Neural cell (in vitro differentiated cells): Measurements from ENCODE around the gene DNAJC13. TPM values are rescaled to one million over a fixed set of nuclear protein-coding genes. Genes with fewer than 3 reads are reported as not detected.

Experiments
- H2AFZ ChIP-seq: fragments of 200-600, 300-800 bp; sonication (generic), shearing (Covaris generic); 2 replicates; pipeline ENCODE4 v1.6.0; 2014; ENCODE audit warnings: low read depth, mild to moderate bottlenecking, antibody characterized with exemption, low read length, moderate library complexity
- H3F3A ChIP-seq: fragments of 200-600 bp; shearing (Covaris generic); 2 replicates; pipeline ENCODE4 v1.6.1; 2016; ENCODE audit warnings: mild to moderate bottlenecking, moderate library complexity, mixed read lengths, antibody characterized with exemption, low read length; ENCODE audit not compliant: insufficient read depth, poor library complexity, severe bottlenecking
- H3K27ac ChIP-seq: fragments of 200-600, 300-800 bp; sonication (generic), shearing (Covaris generic); 2 replicates; pipeline ENCODE4 v1.5.1; 2014; ENCODE audit warnings: mild to moderate bottlenecking, low read length, moderate library complexity
- H3K27me3 ChIP-seq: fragments of 300-800, 200-600 bp; sonication (generic), shearing (Covaris generic); 2 replicates; pipeline ENCODE4 v1.6.0; 2014; ENCODE audit warnings: mild to moderate bottlenecking, low read depth, low read length, moderate library complexity; ENCODE audit not compliant: insufficient read depth
- H3K36me3 ChIP-seq: fragments of 300-800, 200-600 bp; sonication (generic), shearing (Covaris generic); 2 replicates; pipeline ENCODE4 v1.5.1; 2014; ENCODE audit warnings: mild to moderate bottlenecking, antibody characterized with exemption, low read length, moderate library complexity; ENCODE audit not compliant: insufficient read depth
- H3K4me2 ChIP-seq: fragments of 300-800, 200-600 bp; sonication (generic), shearing (Covaris generic); 2 replicates; pipeline ENCODE4 v1.6.0; 2014; ENCODE audit warnings: mild to moderate bottlenecking, low read length
- H3K4me3 ChIP-seq: fragments of 300-800, 200-600 bp; sonication (generic), shearing (Covaris generic); 2 replicates; pipeline ENCODE4 v1.5.1; 2014; ENCODE audit warnings: mild to moderate bottlenecking, low read length, moderate library complexity
- H3K79me2 ChIP-seq: fragments of 200-600 bp; shearing (Covaris generic); replicated peaks from 2 replicates; pipeline ENCODE4 v1.6.0; 2014; ENCODE audit warnings: mild to moderate bottlenecking, low read length, moderate library complexity; ENCODE audit not compliant: insufficient read depth
- H3K9ac ChIP-seq: fragments of 300-800, 200-600 bp; sonication (generic), shearing (Covaris generic); 2 replicates; pipeline ENCODE4 v1.6.1; 2016; ENCODE audit warnings: mild to moderate bottlenecking, low read length, mixed read lengths
- H3K9me2 ChIP-seq: fragments of 200-600 bp; shearing (Covaris generic); 2 replicates; pipeline ENCODE4 v1.6.1; 2016; ENCODE audit warnings: mild to moderate bottlenecking, low read length, mixed read lengths; ENCODE audit not compliant: insufficient read depth
- H3K9me3 ChIP-seq: fragments of 200-600, 300-800 bp; sonication (generic), shearing (Covaris generic); 2 replicates; pipeline ENCODE4 v1.6.1; 2016; ENCODE audit warnings: mild to moderate bottlenecking, mixed run types, low read length, moderate library complexity, mixed read lengths
- H4K20me1 ChIP-seq: fragments of 200-600 bp; shearing (Covaris generic); 2 replicates; pipeline ENCODE4 v1.6.1; 2016; ENCODE audit warnings: mild to moderate bottlenecking, mixed run types; ENCODE audit not compliant: insufficient read depth
- CTCF ChIP-seq: fragments of 450-650 bp; IDR thresholded peaks from 2 replicates; pipeline ENCODE4 v1.5.1; 2014; ENCODE audit warnings: antibody characterized with exemption, mild to moderate bottlenecking, moderate library complexity; ENCODE audit not compliant: poor library complexity, severe bottlenecking
- EP300 ChIP-seq: fragments of 450-650 bp; conservative IDR thresholded peaks from 2 replicates; pipeline ENCODE4 v1.6.1; 2014; ENCODE audit warnings: antibody characterized with exemption, mild to moderate bottlenecking, moderate library complexity; ENCODE audit not compliant: poor library complexity, severe bottlenecking
- EZH2 ChIP-seq: fragments of 200-600, 300-800 bp; shearing (Covaris generic), sonication (generic); IDR thresholded peaks from 2 replicates; pipeline ENCODE4 v1.6.1; 2014; ENCODE audit warnings: antibody characterized with exemption, low read length, borderline replicate concordance, mild to moderate bottlenecking; ENCODE audit not compliant: insufficient read depth, poor library complexity, severe bottlenecking
- MXI1 ChIP-seq: fragments of 450-650 bp; conservative IDR thresholded peaks from 2 replicates; pipeline ENCODE4 v1.6.1; 2014; ENCODE audit warnings: antibody characterized with exemption, mild to moderate bottlenecking; ENCODE audit not compliant: poor library complexity, severe bottlenecking
- POLR2AphosphoS5 ChIP-seq: IDR thresholded peaks from 2 replicates; pipeline ENCODE4 v1.6.1; 2012
- RAD21 ChIP-seq: fragments of 450-650 bp; conservative IDR thresholded peaks from 2 replicates; pipeline ENCODE4 v1.6.1; 2014; ENCODE audit warnings: antibody characterized with exemption, mild to moderate bottlenecking, moderate library complexity
- REST ChIP-seq: IDR thresholded peaks from 2 replicates; pipeline ENCODE4 v1.6.1; 2012; ENCODE audit warnings: borderline replicate concordance
- SMC3 ChIP-seq: fragments of 450-650 bp; conservative IDR thresholded peaks from 2 replicates; pipeline ENCODE4 v1.6.1; 2014; ENCODE audit warnings: antibody characterized with exemption, mild to moderate bottlenecking, moderate library complexity; ENCODE audit not compliant: poor library complexity
- TAF1 ChIP-seq: IDR thresholded peaks from 2 replicates; pipeline ENCODE4 v1.6.1; 2012; ENCODE audit warnings: low read depth
- polyA plus RNA-seq: library from polyadenylated mRNA; depleted of rRNA; stranded (reverse); fragments of >200 nt; gene quantifications from 2 replicates; pipeline ENCODE4 v1.2.3, GENCODE V29; 2014

DNAJC13 gene
- polyA plus RNA-seq, 1 donor from 2014 or later: 38.4 TPM

DNA sequence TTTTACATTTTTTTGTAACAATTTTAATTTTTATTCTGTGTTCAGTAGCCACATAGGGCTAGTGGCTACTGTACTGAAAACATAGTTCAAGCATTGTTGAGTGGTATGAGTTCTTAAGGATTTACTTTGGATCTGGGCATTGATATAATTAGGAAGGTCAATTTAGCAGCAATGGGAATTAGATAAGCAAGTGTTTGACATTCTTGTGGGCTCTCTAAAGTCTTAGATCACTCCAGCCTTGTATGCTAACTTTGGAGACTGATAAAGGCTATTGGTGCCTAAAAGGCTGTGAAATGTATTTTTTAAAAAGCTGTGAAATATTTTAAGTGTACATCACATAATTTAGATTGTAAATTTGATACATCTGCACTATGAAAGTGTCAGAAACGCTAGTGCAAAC, 2.5 kb upstream of the DNAJC13 start:
- H3K4me2 ChIP-seq: no peak overlapping the region
- TF ChIP-seq MXI1: no peak
- TF ChIP-seq TAF1: no peak
- no peak for TF ChIP-seq POLR2AphosphoS5
- no peak for TF ChIP-seq EZH2
- no peak for TF ChIP-seq SMC3
- no peak for TF ChIP-seq CTCF
- no peak for TF ChIP-seq REST
- TF ChIP-seq RAD21: no peak
- TF ChIP-seq EP300: no peak
- no peak overlapping the region for H3K27ac ChIP-seq
- no peaks in the 10 kb centered on the region for H3K36me3 ChIP-seq
- H3K27me3 ChIP-seq: no peaks in the 10 kb centered on the region
- H3K79me2 ChIP-seq: peaks cover 18% of the 10 kb centered on the region
- no peaks in the 10 kb centered on the region for H3K9me3 ChIP-seq
- no peaks in the 10 kb centered on the region for H3K9me2 ChIP-seq
- H4K20me1 ChIP-seq: no peaks in the 10 kb centered on the region
- no peak overlapping the region for H3K4me3 ChIP-seq
- H2AFZ ChIP-seq: no peak overlapping the region
- H3K9ac ChIP-seq: no peak overlapping the region
- H3F3A ChIP-seq: no peaks in the 10 kb centered on the region

DNA sequence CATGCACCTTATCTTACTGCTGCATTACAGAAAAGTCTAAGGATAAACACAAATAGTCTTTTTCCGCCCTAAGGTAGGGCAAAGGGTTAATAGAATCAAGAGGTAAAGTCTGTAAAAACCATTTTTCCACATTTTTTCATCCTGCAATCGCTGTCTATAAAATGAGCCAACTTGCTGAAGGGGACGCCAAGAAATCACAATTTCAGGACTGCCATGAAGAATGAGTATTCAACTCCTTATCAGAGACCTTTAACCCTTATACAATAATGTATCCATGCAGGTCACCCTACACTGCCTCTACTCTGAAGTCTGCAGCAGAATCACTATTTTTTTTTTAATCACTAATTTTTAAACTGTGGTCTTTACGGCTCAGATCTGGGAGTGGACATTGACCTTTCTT, 1.1 kb upstream of the DNAJC13 start:
- H3K9me3 ChIP-seq: no peaks in the 10 kb centered on the region
- no peaks in the 10 kb centered on the region for H3K36me3 ChIP-seq
- H2AFZ ChIP-seq: peak overlapping the region; percentile 81
- H3K9ac ChIP-seq: no peak overlapping the region
- no peak overlapping the region for H3K4me3 ChIP-seq
- H3K27me3 ChIP-seq: no peaks in the 10 kb centered on the region
- H3F3A ChIP-seq: no peaks in the 10 kb centered on the region
- no peak for TF ChIP-seq REST
- no peak for TF ChIP-seq EZH2
- no peak for TF ChIP-seq EP300
- no peak for TF ChIP-seq TAF1
- no peak for TF ChIP-seq RAD21
- TF ChIP-seq MXI1: no peak
- no peaks in the 10 kb centered on the region for H4K20me1 ChIP-seq
- H3K9me2 ChIP-seq: no peaks in the 10 kb centered on the region
- peak overlapping the region; percentile 76 for H3K4me2 ChIP-seq
- H3K27ac ChIP-seq: no peak overlapping the region
- H3K79me2 ChIP-seq: peaks cover 28% of the 10 kb centered on the region
